COLO829 (cell line): ENCODE results near the gene HSPA8.
"Not testable (repeated sequence)": the region's sequence is repeated elsewhere in the genome, so short reads cannot be mapped to it uniquely, and the experiment has no call there.

Experiments
- DNase-seq: peaks from one replicate; pipeline ENCODE4 v3.0.0; 2012; ENCODE audit warnings: low spot score

HSPA8 gene

GRCh38 chr11:123061403-123062157, at the start of gene HSPA8:
Gene HSPA8 (minus strand): TSS chr11:123062136. CDS start chr11:123061324, 812 bp downstream.
- no peak for DNase-seq

- DNase-seq: peak; percentile 60
Measured at GRCh38 chr11:123111465-123111864, 49.5 kb upstream of the HSPA8 start.

- DNase-seq: no peak
Measured at GRCh38 chr11:123110397-123110796, 48.5 kb upstream of the HSPA8 start.

GRCh38 chr11:123107945-123108495, 46.1 kb upstream of the HSPA8 start:
- DNase-seq: no peak

GRCh38 chr11:123104697-123105096, 42.8 kb upstream of the HSPA8 start:
- no peak for DNase-seq

- peak; percentile 44 for DNase-seq
Measured at GRCh38 chr11:123103326-123103980, 41.5 kb upstream of the HSPA8 start.

- no peak for DNase-seq
Measured at GRCh38 chr11:123100379-123101085, 38.6 kb upstream of the HSPA8 start.

- no peak for DNase-seq
Measured at GRCh38 chr11:123098990-123099389, 37.1 kb upstream of the HSPA8 start.

- DNase-seq: no peak
Measured at GRCh38 chr11:123093739-123094138, 31.8 kb upstream of the HSPA8 start.

GRCh38 chr11:123091506-123091905, 29.6 kb upstream of the HSPA8 start:
- DNase-seq: no peak

GRCh38 chr11:123090168-123090567, 28.2 kb upstream of the HSPA8 start:
- DNase-seq: not testable (repeated sequence)

- DNase-seq: not testable (repeated sequence)
Measured at GRCh38 chr11:123088896-123089295, 27.0 kb upstream of the HSPA8 start.

- DNase-seq: not testable (repeated sequence)
Measured at GRCh38 chr11:123087657-123088056, 25.7 kb upstream of the HSPA8 start.

GRCh38 chr11:123086305-123086704, 24.4 kb upstream of the HSPA8 start:
- DNase-seq: no peak

- no peak for DNase-seq
Measured at GRCh38 chr11:123085497-123085896, 23.6 kb upstream of the HSPA8 start.

- no peak for DNase-seq
Measured at GRCh38 chr11:123084454-123084853, 22.5 kb upstream of the HSPA8 start.

GRCh38 chr11:123083623-123084029, 21.7 kb upstream of the HSPA8 start:
- DNase-seq: peak; percentile 95

GRCh38 chr11:123082977-123083376, 21.0 kb upstream of the HSPA8 start:
- DNase-seq: no peak

- no peak for DNase-seq
Measured at GRCh38 chr11:123080015-123080414, 18.1 kb upstream of the HSPA8 start.

- DNase-seq: no peak
Measured at GRCh38 chr11:123076484-123076883, 14.5 kb upstream of the HSPA8 start.

- DNase-seq: no peak
Measured at GRCh38 chr11:123073343-123074057, 11.6 kb upstream of the HSPA8 start.

- no peak for DNase-seq
Measured at GRCh38 chr11:123072762-123073161, 10.8 kb upstream of the HSPA8 start.
